Right lobe of liver (tissue), 6 donors: ENCODE data around the gene ZFAND6. TPM values are rescaled to one million over a fixed set of nuclear protein-coding genes. Genes with fewer than 3 reads are reported as not detected.
"Not testable (repeated sequence)": the region's sequence is repeated elsewhere in the genome, so short reads cannot be mapped to it uniquely, and the experiment has no call there.

ENCODE experiments used
- ATAC-seq, 4 donors: fragments of 200-7000 bp; cut with Tn5 transposase; one replicate each; pipeline ENCODE4 v1.9.1; 2020; ENCODE audit warnings: mild to moderate bottlenecking in 4 of 4, moderate library complexity in 4 of 4
- DNase-seq, 3 donors: peaks; one replicate each; pipeline ENCODE4 v3.0.0-alpha.2; 2020
- H3K27ac ChIP-seq, 3 donors: fragments of 200-600 bp; one replicate each; pipeline ENCODE4 v1.8.0; 2022
- H3K27me3 ChIP-seq, 2 donors: fragments of 200-600 bp; one replicate each; pipeline ENCODE4 v1.8.0; 2022
- H3K36me3 ChIP-seq, 4 donors: fragments of 200-600 bp; sonication (generic) in 1 of 4; one replicate each; pipeline versions ENCODE4 v1.5.1 to v1.8.0; 2017 to 2022; ENCODE audit warnings: control low read depth in 1 of 4
- H3K4me1 ChIP-seq, 4 donors: fragments of 200-600 bp; sonication (generic) in 1 of 4; one replicate each; pipeline versions ENCODE4 v1.5.1 to v1.8.0; 2017 to 2022; ENCODE audit warnings: control low read depth in 1 of 4
- H3K4me3 ChIP-seq, 3 donors: fragments of 200-600 bp; one replicate each; pipeline ENCODE4 v1.8.0; 2022
- H3K9me3 ChIP-seq, 4 donors: fragments of 200-600 bp; sonication (generic) in 1 of 4; one replicate each; pipeline versions ENCODE4 v1.5.1 to v1.8.0; 2017 to 2022; ENCODE audit warnings: control low read depth in 1 of 4
- POLR2A ChIP-seq: fragments of 450-650 bp; IDR thresholded peaks from one replicate; pipeline ENCODE4 v1.6.1; 2017; ENCODE audit warnings: antibody characterized with exemption, mild to moderate bottlenecking
- WGBS: methylation state at CpG from one replicate; pipeline ENCODE4 v1.1.6; 2018; ENCODE audit warnings: low coverage, low lambda C conversion rate; ENCODE audit not compliant: insufficient coverage; ENCODE audit errors: missing lambda C conversion rate; 5-methylcytosine and 5-hydroxymethylcytosine counted together
- intact Hi-C, 2 donors: fragments of 100-400 bp; cut with DNase I; formaldehyde crosslinking; loops; one replicate each; pipeline versions ENCODE4 v1.11.2 to v1.14.1; 2022
- total RNA-seq, 6 experiments: library from RNA; depleted of rRNA in 2 of 6; stranded (reverse); fragments of >200 nt in 2 of 6; fragmentation: NEBNext Ultra II Directional in 3 of 6; extraction: Animal tissue kit (Norgen Biotek cat#: 25700) in 3 of 6; gene quantifications; one replicate each; pipeline versions ENCODE4 v1.1.0 to v1.2.4, GENCODE V29; 2016 to 2023
- TF ChIP-seq, protein P1 (sequence below), 4 donors: fragments of 200-600 bp in 3 of 4; fragments of 450-650 bp in 1 of 4; IDR thresholded peaks; one replicate each; pipeline versions ENCODE4 v1.5.1 to v1.8.0; 2016 to 2022; ENCODE audit warnings: antibody characterized with exemption in 4 of 4, mild to moderate bottlenecking in 2 of 4
- donor health status: DM: no; HTN: yes; CAD: no.
- donor health status: DM: no; HTN: no; CAD: no.
- donor health status: DM: no; HTN: no; CAD: no.
- donor health status: DM: no; HTN: yes; CAD: no.
- donor health status: DM: no; HTN: yes; CAD: no.

Gene ZFAND6
- total RNA-seq, 6 experiments from 2014 or later, result 46.1 to 111 (median 48.9) TPM

DNA sequence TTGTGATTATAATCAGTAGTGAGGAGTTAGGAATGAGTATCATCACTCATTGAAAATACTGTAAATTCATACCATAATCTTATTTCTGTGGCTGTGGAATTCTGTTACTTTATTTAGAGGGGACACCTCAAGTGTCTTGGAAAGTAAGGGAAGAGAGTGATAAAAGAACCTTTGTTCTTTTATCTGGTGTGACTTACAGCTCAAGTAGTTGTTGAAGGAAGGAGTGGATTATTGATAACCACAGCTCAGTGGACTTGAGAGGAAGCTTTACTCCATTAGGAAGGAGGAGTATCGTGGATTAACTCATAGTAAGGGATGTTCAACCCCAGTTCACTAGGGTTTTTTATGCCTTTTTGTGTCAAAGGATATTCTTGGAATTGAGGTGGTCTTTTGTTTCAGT lies 61.2 kb downstream of the ZFAND6 start:
- no peak overlapping the region for H3K4me3 ChIP-seq
- H3K27ac ChIP-seq, result no peak overlapping the region
- DNase-seq (no peak), ATAC-seq (no peak)
- no peak for TF ChIP-seq POLR2A
- TF ChIP-seq, protein P1, sequence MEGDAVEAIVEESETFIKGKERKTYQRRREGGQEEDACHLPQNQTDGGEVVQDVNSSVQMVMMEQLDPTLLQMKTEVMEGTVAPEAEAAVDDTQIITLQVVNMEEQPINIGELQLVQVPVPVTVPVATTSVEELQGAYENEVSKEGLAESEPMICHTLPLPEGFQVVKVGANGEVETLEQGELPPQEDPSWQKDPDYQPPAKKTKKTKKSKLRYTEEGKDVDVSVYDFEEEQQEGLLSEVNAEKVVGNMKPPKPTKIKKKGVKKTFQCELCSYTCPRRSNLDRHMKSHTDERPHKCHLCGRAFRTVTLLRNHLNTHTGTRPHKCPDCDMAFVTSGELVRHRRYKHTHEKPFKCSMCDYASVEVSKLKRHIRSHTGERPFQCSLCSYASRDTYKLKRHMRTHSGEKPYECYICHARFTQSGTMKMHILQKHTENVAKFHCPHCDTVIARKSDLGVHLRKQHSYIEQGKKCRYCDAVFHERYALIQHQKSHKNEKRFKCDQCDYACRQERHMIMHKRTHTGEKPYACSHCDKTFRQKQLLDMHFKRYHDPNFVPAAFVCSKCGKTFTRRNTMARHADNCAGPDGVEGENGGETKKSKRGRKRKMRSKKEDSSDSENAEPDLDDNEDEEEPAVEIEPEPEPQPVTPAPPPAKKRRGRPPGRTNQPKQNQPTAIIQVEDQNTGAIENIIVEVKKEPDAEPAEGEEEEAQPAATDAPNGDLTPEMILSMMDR (IDR thresholded peaks at IDR 0.05), result no peak
- WGBS, result 100% methylated on average over 1 of the region's 1 CpG
- H3K27me3 ChIP-seq, result no peaks in the 10 kb centered on the region
- intact Hi-C loops, result no loop called here
- H3K4me1 ChIP-seq, result no peaks in the 10 kb centered on the region
- no peaks in the 10 kb centered on the region for H3K9me3 ChIP-seq
- H3K36me3 ChIP-seq, result peaks cover 0 to 19% (median 0%) of the 10 kb centered on the region in 4 donors

- intact Hi-C loops, result no loop called here
- Histone ChIP-seq H3K27ac (no peak overlapping the region), H3K9me3 (no peaks in the 10 kb centered on the region), H3K4me1 (no peaks in the 10 kb centered on the region), H3K4me3 (no peak overlapping the region), H3K27me3 (no peaks in the 10 kb centered on the region), H3K36me3 (peaks cover 0 to 19% (median 0%) of the 10 kb centered on the region in 4 donors)
- DNase-seq, result no peak
- WGBS, result 98% methylated on average over 4 of the region's 4 CpGs
- TF ChIP-seq, protein P1 (IDR thresholded peaks at IDR 0.05), result no peak
- TF ChIP-seq POLR2A, result no peak
- ATAC-seq, result no peak
Observed at GRCh38 chr15:80121546-80121945, 62.1 kb downstream of the ZFAND6 start.

DNA sequence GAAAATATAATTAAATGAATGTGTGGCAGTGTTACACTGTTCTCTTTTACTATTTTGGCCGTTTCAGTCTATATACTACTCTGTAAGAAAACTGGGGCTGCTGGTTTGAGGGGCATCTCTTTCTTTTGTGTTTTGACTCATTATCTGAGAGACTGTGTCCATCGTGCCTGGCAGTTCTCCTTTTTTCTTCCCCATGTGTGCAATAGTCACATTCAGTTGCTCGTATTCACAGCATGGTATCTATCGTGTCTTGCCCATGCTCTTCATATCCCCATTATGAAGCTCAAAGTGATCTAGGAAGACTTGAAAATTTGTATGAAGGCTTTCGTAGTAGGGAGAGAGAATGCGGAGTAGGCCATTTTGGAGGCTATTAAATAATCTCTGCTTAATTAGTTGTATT lies 63.6 kb downstream of the ZFAND6 start:
- TF ChIP-seq, protein P1 (IDR thresholded peaks at IDR 0.05), result no peak
- no peak for TF ChIP-seq POLR2A
- Histone ChIP-seq H3K27ac (no peak overlapping the region), H3K4me3 (no peak overlapping the region), H3K9me3 (no peaks in the 10 kb centered on the region), H3K4me1 (no peaks in the 10 kb centered on the region), H3K27me3 (no peaks in the 10 kb centered on the region), H3K36me3 (peaks cover 0 to 19% (median 0%) of the 10 kb centered on the region in 4 donors)
- intact Hi-C loops, result no loop called here
- ATAC-seq (no peak), DNase-seq (no peak)
- WGBS, result 82% methylated on average over 6 of the region's 6 CpGs

DNA sequence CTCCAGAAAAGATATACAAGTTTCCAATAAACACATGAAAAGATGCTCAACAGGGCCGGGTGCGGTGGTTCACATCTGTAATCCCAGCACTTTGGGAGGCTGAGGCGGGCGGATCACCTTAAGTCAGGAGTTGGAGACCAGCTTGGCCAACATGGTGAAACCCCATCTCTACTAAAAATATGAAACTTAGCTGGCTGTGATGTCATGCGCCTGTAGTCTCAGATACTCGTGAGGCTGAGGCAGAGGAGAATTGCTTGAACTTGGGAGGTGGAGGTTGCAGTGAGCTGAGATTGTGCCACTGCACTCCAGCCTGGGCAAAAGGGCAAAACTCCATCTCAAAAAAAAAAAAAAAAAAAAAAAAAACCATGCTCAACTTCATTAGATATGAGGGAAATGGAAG lies 67.8 kb downstream of the ZFAND6 start:
- H3K4me3 ChIP-seq, H3K27me3 ChIP-seq, H3K27ac ChIP-seq, intact Hi-C loops, ATAC-seq, DNase-seq, H3K9me3 ChIP-seq, H3K4me1 ChIP-seq: not testable (repeated sequence)
- WGBS, result 98% methylated on average over 5 of the region's 6 CpGs
- peaks cover 0 to 28% (median 6%) of the 10 kb centered on the region in 4 donors for H3K36me3 ChIP-seq

DNA sequence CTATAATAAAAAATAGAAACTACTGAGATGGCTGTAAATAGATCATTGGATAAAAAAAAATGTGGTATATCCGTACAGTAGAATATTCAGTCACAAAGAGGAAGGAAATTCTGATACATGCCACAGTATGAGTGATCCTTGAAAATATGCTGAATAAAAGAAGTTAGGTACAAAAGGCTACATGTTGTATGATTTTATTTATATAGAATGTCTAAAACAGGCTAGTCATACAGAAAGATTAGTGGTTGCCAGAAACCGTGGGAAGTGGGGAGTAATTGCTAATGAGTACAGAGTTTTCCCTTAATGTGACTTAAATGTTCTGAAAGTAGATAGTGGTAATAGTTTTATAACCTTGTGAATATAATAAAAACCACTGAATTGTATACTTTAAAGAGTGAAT lies 68.4 kb downstream of the ZFAND6 start:
- H3K27ac ChIP-seq, result no peak overlapping the region
- intact Hi-C loops, result no loop called here
- 70% methylated on average over 2 of the region's 2 CpGs for WGBS
- DNase-seq (no peak), ATAC-seq (no peak)
- H3K9me3 ChIP-seq, result no peaks in the 10 kb centered on the region
- H3K4me3 ChIP-seq, result no peak overlapping the region
- no peaks in the 10 kb centered on the region for H3K27me3 ChIP-seq
- peaks cover 0 to 28% (median 8%) of the 10 kb centered on the region in 4 donors for H3K36me3 ChIP-seq
- TF ChIP-seq POLR2A, result no peak
- TF ChIP-seq, protein P1 (IDR thresholded peaks at IDR 0.05), result no peak
- no peaks in the 10 kb centered on the region for H3K4me1 ChIP-seq
